ENCODE measurements around the gene SLC22A23.

GRCh38 chr6:3305831-3306230, 151.0 kb downstream of the SLC22A23 start:
- TF ChIP-seq EZH2 (IDR thresholded peaks at IDR 0.05; ENCODE audit: borderline replicate concordance, low read length) (no peak), CTCF (conservative IDR thresholded peaks at IDR 0.05 in 1 of 2, IDR thresholded peaks at IDR 0.05 in 1 of 2; ENCODE audit: extremely low read depth in 1 of 2, insufficient read depth in 1 of 2, low read depth in 1 of 2, low read length in 2 of 2) (no peak)

All from mammary epithelial cell (primary cell).